Keratinocyte (primary cell): Measurements from ENCODE around the gene ZNF12. TPM values are rescaled to one million over a fixed set of nuclear protein-coding genes. Genes with fewer than 3 reads are reported as not detected.

ENCODE experiments used
- DNase-seq: peaks from one replicate; pipeline ENCODE4 v3.0.0-alpha.2; 2011; ENCODE audit warnings: low read depth, missing footprints, low spot score
- FAIRE-seq: peaks from 2 replicates; lab custom pipeline; 2011; peaks lifted over from hg19 to GRCh38; lab: Jason Lieb, UNC
- H2AFZ ChIP-seq: 2 replicates; pipeline ENCODE4 v1.6.0; 2012; ENCODE audit warnings: low read length, control low read depth, inconsistent platforms; ENCODE audit not compliant: control insufficient read depth
- H3K27ac ChIP-seq: 2 replicates; pipeline ENCODE4 v1.5.1; 2011; ENCODE audit warnings: low read length; ENCODE audit not compliant: control insufficient read depth, insufficient read depth
- H3K27me3 ChIP-seq: 3 replicates; pipeline ENCODE4 v1.6.0; 2011; ENCODE audit warnings: low read length; ENCODE audit not compliant: control insufficient read depth, insufficient read depth; ENCODE audit errors: extremely low read depth
- H3K36me3 ChIP-seq, 2 experiments: 2 replicates in 1 of 2; 3 replicates in 1 of 2; pipeline ENCODE4 v1.5.1; 2011; ENCODE audit warnings: low read length in 2 of 2, mild to moderate bottlenecking in 1 of 2; ENCODE audit not compliant: control insufficient read depth in 2 of 2, insufficient read depth in 2 of 2; ENCODE audit errors: extremely low read depth in 1 of 2
- H3K4me1 ChIP-seq: 3 replicates; pipeline ENCODE4 v1.5.1; 2011; ENCODE audit warnings: low read length; ENCODE audit not compliant: control insufficient read depth, insufficient read depth; ENCODE audit errors: extremely low read depth
- H3K4me2 ChIP-seq: 3 replicates; pipeline ENCODE4 v1.6.0; 2011; ENCODE audit warnings: low read depth, low read length; ENCODE audit not compliant: control insufficient read depth, insufficient read depth; ENCODE audit errors: extremely low read depth
- H3K4me3 ChIP-seq, 3 experiments: fragments of 200-600 bp in 1 of 3; sonication (generic) in 1 of 3; 2 replicates in 2 of 3; 3 replicates in 1 of 3; pipeline ENCODE4 v1.5.1; 2011 to 2016; ENCODE audit warnings: low read length in 3 of 3, mild to moderate bottlenecking in 3 of 3, control low read depth in 2 of 3, inconsistent platforms in 1 of 3, low read depth in 1 of 3, mixed read lengths in 1 of 3, mixed run types in 1 of 3, moderate library complexity in 1 of 3; ENCODE audit not compliant: control insufficient read depth in 2 of 3, insufficient read depth in 2 of 3; ENCODE audit errors: extremely low read depth in 1 of 3
- H3K79me2 ChIP-seq: 2 replicates; pipeline ENCODE4 v1.6.0; 2012; ENCODE audit warnings: low read length; ENCODE audit not compliant: control insufficient read depth, insufficient read depth
- H3K9ac ChIP-seq: 3 replicates; pipeline ENCODE4 v1.6.0; 2011; ENCODE audit warnings: low read length; ENCODE audit not compliant: control insufficient read depth, insufficient read depth; ENCODE audit errors: extremely low read depth
- H3K9me1 ChIP-seq: 3 replicates; pipeline ENCODE4 v1.6.0; 2011; ENCODE audit warnings: low read length; ENCODE audit not compliant: control insufficient read depth, insufficient read depth; ENCODE audit errors: extremely low read depth
- H3K9me3 ChIP-seq: 2 replicates; pipeline ENCODE4 v1.5.1; 2012; ENCODE audit warnings: low read depth, low read length; ENCODE audit not compliant: control insufficient read depth
- H4K20me1 ChIP-seq: 3 replicates; pipeline ENCODE4 v1.6.0; 2011; ENCODE audit warnings: low read length; ENCODE audit not compliant: control insufficient read depth, insufficient read depth; ENCODE audit errors: extremely low read depth
- CTCF ChIP-seq, 3 experiments: IDR thresholded peaks in 1 of 3; conservative IDR thresholded peaks in 1 of 3; optimal IDR thresholded peaks in 1 of 3; 2 replicates in 2 of 3; 3 replicates in 1 of 3; pipeline versions ENCODE3 to v1.5.1; 2011; ENCODE audit warnings: low read length in 3 of 3, mild to moderate bottlenecking in 3 of 3, moderate library complexity in 2 of 3, control low read depth in 1 of 3, inconsistent platforms in 1 of 3; ENCODE audit not compliant: insufficient read depth in 2 of 3; ENCODE audit errors: extremely low read depth in 1 of 3
- EZH2 ChIP-seq: IDR thresholded peaks from one replicate; pipeline ENCODE4 v1.6.1; 2012; ENCODE audit warnings: inconsistent platforms, mild to moderate bottlenecking, low read length, moderate library complexity
- dilution Hi-C: fragments of 300-500 bp; cut with MboI; formaldehyde crosslinking; loops from one replicate; pipeline ENCODE4 v1.7.0; 2020; ENCODE audit warnings: low sequenced_read_pairs; ENCODE audit not compliant: extremely low pct_ligation_motif_present
- polyA plus RNA-seq, 5 experiments: library from polyadenylated mRNA; depleted of rRNA in 3 of 5; stranded (reverse) in 3 of 5; stranded (forward) in 1 of 5; unstranded in 1 of 5; fragments of >200 nt; gene quantifications; 1 replicate in 1 of 5; 2 replicates in 3 of 5; 3 replicates in 1 of 5; pipeline versions ENCODE4 v1.2.1 to v1.2.3, GENCODE V29; 2011 to 2012; ENCODE audit warnings: missing spikeins in 2 of 5, low read depth in 1 of 5, low replicate concordance in 1 of 5

ZNF12 gene
- polyA plus RNA-seq, 1 donor (not counting 4 experiments of a cell fraction or from before 2014, with no cell fraction given) = 12.5 TPM

GRCh38 chr7:6705959-6706665, 635 bp downstream of the ZNF12 start:
- Histone ChIP-seq H3K9ac (peak overlapping the region; percentile 91), H3K36me3 (peaks cover 12 to 23% of the 10 kb centered on the region in 2 experiments), H3K4me3 (peak overlapping the region; percentile 57 to 93 (median 92)), H3K9me1 (no peaks in the 10 kb centered on the region), H3K4me2 (peak overlapping the region; percentile 95), H4K20me1 (no peaks in the 10 kb centered on the region), H3K9me3 (peaks cover 10% of the 10 kb centered on the region), H2AFZ (peak overlapping the region; percentile 28), H3K4me1 (peaks cover 12% of the 10 kb centered on the region), H3K27me3 (no peaks in the 10 kb centered on the region), H3K79me2 (peaks cover 52% of the 10 kb centered on the region), H3K27ac (peak overlapping the region; percentile 83)
- dilution Hi-C loops = no loop called here
- TF ChIP-seq CTCF (optimal IDR thresholded peaks at IDR 0.05 in 1 of 3, IDR thresholded peaks at IDR 0.05 in 1 of 3, conservative IDR thresholded peaks at IDR 0.05 in 1 of 3; ENCODE audit: extremely low read depth in 1 of 3, insufficient read depth in 2 of 3, low read length in 3 of 3) (no peak), EZH2 (no peak)
- DNase-seq (no peak), FAIRE-seq (no peak)

- DNase-seq (no peak), FAIRE-seq (no peak)
- Histone ChIP-seq H4K20me1 (no peaks in the 10 kb centered on the region), H3K9me1 (no peaks in the 10 kb centered on the region), H3K36me3 (peaks cover 31 to 54% of the 10 kb centered on the region in 2 experiments), H3K79me2 (peaks cover 79% of the 10 kb centered on the region), H3K9me3 (peaks cover 25% of the 10 kb centered on the region), H2AFZ (no peak overlapping the region), H3K4me2 (no peak overlapping the region), H3K4me3 (no peak overlapping the region), H3K27me3 (no peaks in the 10 kb centered on the region), H3K9ac (no peak overlapping the region), H3K27ac (no peak overlapping the region), H3K4me1 (peaks cover 7% of the 10 kb centered on the region)
- TF ChIP-seq EZH2 (no peak), CTCF (optimal IDR thresholded peaks at IDR 0.05 in 1 of 3, IDR thresholded peaks at IDR 0.05 in 1 of 3, conservative IDR thresholded peaks at IDR 0.05 in 1 of 3; ENCODE audit: extremely low read depth in 1 of 3, insufficient read depth in 2 of 3, low read length in 3 of 3) (no peak)
- dilution Hi-C loops = no loop called here
Observed at GRCh38 chr7:6701860-6702259, 4.9 kb downstream of the ZNF12 start.
